GM18867 (cell line): Measurements from ENCODE around the gene SDR39U1.

Source experiments
- ATAC-seq: cut with Tn5 transposase; IDR thresholded peaks from one replicate; pipeline ENCODE4 v1.9.1; 2021; ENCODE audit warnings: mild to moderate bottlenecking, moderate library complexity; ENCODE audit not compliant: unreplicated experiment

Gene SDR39U1

DNA sequence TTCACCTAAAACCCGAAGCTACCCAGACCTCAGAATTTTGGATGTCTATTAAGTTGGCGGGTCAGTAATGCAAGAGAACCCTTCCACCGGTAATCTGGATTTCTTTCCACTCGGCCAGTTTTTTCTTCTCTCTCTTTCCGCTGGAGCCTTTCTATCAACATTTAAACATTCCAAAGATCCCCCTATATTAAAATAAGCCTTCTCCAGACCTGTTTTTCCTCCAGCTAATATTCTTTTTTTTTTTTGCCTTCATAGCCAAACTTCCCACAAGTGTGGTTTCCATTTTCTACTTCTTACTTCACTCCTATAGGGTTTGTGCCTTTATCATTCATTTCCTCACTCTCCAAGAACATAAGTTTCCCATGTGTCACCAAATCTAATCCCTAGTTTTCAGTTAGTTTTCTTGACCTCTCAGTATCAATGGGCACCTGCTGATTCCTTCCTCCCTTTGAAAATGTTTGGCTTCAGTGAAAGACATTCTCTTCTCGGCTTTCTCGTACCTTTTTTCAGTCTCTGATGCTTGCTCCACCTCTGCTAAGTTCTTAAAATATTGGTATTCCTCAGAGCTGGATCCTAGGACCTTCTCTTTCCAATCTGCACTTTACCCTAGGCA, 583 bp upstream of the SDR39U1 start:
- no peak for ATAC-seq

DNA sequence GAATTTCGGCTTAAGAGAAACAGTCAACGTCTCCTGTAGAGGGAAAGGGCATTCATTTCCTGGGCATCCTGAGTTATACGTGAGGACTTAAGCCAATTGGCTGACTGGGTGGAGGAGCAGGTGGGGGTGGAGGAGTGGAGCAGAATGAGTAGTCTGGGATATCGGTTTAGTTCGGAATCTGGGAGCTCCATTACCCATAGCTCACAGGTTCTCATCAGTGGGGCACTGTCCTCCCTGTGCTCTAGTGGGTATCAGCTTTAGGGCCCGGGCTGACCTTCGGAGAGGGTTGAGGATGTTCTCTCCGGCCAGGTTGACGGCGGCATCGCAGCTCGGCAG, 704 bp downstream of the SDR39U1 start:
- no peak for ATAC-seq

DNA sequence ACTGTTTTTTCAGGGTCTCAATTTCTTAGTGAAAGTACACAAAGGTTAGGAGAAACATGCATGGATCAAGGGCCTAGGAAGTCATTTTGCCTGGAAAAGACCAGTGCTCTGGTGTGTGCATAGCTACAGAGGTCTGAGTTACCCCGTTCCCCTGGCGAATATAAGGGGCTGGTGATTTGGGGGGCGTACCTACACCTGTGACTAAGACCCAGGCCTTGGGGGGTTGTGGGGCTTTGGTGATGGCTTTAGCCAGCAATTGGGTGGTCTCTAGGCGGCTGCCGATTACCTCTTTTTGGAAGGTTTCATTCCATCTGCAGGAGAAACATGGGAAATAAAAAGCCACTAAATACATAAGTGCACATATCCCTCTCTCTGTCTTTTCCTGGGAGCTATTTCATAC, 1.1 kb downstream of the SDR39U1 start:
- ATAC-seq, result no peak

DNA sequence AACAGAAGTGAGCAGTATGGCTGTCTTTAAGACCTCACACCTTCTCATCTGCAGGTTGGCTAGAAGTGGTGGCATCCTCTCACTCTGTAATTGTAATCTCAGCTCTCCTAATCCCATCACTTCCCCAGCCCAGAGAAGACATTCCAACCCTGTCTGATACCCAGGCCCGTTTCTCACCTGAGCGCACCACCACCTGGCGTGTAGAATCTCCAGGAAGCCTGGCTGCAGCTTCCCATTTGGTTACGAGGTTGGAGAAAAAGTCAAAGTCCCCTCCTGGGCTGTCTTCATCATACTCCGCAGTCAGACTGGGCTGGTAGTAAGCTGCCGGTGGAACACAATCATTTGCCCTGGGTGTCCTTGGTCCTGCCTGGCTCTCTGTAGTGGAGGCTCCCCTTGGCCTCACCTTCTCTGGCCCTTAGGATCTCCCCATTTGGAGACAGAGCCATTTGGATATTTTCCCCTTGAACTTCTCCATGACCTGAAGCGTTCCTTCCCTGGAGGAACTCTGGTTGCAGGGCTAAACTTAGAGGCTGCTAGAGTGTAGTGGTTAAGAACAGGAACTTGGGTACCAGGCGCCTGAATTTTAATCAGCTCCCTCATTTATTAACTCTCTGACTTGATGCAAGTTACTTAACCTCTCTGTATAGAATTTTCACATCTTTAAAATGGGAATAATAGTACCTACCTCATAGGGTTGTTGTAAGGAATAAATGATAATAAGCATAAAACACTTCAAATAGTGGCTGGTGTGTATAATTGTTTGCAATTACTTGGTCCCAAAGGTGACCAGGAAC, 1.8 kb downstream of the SDR39U1 start:
- no peak for ATAC-seq

DNA sequence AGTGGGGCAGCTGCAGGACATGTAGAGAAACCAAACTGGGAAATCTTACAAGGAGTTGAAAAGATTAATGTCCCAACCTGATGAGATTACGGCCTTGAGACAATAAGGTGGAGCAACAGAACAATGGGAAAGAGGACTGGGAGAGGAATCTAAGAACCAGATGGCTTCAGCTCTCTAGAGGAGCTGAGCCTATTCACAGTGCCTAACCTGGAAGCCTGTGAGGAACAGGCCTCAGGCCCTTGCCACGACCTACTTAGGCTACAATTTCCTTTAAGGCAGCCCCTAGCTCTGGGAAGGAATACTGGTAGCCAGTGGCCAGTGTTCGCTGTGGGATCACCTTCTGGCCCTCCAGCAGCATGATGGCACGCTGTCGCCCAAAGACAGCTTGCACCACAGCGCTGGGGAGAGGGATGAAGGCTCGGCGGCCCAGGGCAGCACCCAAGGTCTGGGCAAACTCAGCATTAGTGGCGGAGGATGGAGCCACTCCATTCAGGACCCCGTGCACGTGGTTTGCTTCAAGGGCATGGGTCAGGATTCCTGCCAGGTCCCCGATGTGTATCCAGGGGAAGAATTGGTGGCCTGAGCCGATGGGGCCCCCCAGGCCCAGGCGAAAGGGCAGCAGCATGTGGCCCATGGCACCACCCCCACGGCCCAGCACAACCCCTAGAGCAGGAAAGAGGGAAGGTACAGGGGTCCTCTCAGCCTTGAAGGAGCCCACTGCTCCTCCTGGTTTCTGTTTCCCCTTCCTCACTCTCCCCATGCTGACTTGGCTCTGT, 2.6 kb downstream of the SDR39U1 start:
- ATAC-seq, result no peak

DNA sequence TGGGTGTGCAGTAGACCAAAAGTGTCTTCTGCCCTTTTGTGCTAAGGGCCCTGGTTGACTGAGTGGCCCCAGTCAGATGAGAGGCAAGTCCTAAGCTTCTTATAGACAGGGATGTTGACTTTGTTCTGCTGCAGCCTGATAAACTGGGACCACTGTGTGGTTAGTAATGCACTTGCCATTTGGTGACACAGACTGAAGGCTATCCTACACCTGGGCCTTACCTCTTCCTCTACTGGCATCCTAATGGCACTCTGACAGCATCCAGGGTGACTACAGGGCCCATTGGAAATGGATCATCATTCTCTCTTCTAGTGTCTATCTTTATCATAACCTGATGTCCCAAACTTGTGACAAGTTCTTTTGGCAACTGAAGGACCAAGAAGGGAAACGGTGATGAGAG, 3.3 kb downstream of the SDR39U1 start:
- no peak for ATAC-seq

DNA sequence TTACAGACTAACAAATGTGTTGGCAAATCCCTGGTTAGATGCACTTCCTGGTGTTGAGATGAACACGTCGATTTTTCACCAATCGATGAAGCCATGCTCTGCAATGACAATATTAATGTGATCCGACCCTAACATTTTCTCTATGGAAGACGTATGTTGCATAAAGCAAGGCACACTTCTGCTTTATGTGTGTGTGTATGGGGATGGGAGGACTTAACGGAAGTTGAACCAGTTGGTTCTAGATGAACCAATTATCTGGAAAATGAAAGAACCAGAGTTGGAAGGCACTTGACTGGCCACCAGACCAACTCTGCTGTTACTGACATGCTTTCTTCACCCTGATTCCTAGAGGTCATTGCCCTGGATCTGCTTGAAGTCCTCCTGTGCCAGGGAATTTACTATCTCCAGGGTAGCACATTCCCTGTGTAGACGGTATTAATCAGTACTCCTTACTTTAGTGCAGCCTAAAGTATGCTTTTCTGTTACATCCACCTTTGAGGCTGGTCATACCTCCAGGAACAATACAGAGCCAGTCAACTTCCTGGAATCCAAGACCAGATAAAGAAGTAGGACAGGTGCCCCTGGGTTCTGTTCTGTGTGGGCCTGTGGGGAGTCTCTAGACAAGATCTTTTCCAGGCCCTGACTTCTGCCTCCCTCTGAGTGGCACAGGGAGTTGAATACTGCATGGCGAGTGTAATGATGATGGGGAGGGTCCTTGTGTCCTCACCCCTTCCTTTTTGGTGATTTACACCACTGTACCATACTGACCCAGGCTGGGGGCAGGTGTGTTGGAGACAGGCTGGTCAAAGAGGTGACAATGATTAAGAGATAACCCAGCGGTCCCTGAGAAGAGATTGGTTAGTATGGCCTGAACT, 4.1 kb downstream of the SDR39U1 start:
- ATAC-seq, result no peak

DNA sequence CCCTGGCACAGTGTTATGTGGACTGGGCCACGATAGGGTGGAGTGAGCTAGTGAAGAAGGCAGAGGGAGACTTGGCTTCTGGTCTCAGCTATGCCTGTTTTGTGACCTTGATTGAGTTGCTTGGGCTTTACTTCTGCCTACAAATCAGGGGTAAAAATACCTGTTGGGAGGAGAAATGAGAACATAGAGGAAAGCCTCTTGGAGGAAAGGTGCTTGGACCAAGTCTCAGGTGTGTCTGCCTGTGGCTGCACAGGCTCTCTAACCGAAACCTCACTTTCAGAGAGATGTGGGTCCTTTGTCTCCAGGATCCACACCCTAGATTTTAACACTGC, 4.9 kb downstream of the SDR39U1 start:
- ATAC-seq, result no peak

DNA sequence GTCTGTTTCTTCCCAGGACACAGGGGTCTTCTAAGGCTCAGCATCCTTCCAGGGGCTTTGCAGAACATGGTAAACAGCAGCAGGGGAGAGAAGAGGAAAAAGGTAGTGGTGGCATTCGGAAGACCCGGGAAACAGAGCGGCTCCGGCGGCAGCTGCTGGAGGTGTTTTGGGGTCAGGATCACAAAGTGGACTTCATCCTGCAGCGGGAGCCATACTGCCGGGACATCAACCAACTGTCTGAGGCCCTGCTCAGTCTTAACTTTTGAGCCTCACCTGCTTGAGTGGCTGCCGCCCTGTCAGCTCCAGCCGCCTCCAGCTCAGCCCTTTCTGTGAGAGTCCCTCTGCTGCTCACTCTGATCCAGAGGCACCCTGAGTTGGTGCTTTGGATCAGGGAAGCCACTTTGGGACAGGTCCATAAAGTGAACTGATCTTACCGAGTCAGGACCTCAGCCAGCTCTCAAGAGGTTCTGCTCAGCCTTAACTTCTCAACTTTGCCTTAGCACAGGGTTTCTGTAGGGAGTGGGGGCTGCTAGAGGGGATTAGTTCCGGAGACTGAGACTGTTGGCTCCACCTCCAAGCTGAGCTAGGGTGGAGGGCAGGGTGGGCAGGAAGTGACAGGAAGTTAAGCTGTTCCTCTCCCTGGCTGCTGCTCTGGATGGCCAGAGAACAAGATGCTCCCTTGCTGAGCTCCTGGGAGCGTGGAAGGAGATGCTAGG, 5.4 kb downstream of the SDR39U1 start:
- ATAC-seq, result no peak

DNA sequence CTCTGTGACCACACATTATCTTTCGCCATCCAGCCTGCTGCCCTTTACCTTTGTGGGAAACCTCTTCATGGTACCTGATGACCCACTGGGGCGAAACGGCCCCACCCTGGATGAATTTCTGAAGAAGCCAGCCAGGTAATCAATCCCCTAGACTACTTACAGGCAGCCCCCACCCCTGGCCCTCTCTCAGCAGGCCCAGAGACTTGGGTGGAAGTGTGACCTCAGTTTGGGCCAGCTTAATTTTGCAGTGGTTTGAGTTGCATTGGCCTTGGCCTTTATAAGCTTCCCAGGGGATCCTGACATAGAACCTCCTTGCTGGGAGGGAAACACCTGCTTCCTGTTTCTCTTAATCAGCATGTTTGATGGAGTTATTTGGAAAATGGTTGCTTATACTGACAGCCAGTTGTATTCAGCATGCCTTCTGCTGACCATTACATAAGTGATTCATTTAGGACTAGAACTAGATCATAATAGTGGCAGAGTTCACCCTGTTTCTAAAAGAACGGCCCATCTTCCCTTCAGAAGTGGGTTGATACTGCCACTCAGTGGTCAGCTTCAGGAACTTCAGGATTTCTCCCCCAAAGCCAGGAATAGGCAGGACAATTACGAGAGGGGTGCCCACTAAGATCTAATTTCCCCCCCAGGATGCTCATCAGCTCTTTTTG, 6.1 kb downstream of the SDR39U1 start:
- ATAC-seq, result peak; percentile 46

DNA sequence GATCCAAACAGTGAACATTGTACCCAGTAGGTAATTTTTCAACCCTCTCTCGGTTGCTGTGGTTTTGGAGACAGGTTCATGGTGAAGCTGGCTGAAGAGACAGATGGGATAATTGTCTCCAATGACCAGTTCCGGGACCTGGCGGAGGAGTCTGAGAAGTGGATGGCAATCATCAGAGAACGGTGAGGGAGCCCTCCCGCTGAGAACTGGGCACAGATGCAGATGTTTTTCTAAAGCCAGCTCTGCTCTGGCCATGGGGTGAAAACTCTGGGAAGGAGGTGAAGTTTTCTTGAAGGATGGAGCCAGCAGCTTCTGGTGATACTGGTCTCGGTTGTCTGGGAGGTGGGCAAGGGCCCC, 6.6 kb downstream of the SDR39U1 start:
- no peak for ATAC-seq

DNA sequence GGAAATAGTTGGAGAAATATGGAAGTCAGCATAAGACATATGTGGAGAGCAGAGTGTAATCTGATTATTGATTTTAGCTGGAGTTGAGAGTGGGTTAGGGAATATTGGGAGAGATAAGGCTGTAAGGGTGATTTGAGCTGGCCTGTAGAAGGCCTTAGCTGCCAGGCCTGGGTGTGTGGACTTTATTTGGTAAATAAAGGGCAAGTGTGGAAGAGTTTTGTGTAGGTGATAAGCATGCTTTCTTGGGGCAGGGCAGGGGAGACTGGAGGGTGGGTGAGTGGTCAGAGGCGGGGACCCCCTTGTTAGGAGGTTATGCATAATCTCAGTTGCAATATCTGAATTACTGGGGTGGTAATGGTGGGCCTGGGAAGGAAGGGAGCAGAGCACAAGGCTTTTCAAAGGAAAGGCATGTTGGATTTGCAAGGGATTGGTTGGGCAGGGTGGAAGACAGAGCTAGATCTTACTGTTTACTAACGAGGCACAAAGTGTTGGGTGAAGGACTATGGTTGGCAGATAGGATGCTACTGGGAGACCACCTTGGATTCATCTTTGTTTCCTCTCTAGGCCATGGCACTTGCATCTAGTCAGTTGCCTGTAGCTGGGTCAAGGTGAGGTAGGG, 7.3 kb downstream of the SDR39U1 start:
- ATAC-seq, result no peak

DNA sequence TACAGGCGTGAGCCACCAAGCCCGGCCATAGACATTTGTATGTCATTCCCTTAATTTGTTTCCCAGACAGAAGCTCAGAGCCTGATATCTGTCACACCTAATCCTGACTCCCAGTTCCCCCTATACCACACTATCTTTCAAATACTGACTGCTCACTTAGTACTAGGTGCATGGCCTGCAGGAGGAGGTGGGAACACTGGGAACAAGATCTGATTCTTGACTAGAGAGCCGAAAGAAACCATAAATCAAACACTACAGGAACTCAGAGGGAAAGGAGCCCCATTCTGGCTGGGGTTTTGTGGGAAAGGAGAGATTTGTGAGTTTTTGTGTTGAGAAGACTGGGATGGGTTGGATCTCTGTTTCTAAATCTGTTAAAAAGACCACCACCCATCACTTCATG, 7.9 kb downstream of the SDR39U1 start:
- no peak for ATAC-seq

DNA sequence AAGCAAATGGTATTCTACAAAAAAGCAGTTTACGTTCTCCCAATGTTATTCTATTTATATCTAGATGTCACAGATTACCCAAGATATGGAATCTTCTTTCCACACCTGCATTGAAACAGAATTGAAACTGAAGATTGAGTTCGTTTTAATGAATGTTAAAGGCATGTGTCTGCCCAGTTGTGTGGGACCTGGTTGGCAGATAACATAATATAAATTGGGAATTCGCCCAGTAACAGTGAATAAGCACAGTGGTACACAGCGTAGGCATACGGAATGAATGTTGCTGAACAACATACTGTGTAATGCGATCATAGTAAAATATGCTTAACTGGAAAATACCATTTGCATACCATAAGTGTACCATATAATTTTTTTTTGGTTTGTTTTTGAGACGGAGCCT, 8.5 kb downstream of the SDR39U1 start:
- ATAC-seq, result no peak

DNA sequence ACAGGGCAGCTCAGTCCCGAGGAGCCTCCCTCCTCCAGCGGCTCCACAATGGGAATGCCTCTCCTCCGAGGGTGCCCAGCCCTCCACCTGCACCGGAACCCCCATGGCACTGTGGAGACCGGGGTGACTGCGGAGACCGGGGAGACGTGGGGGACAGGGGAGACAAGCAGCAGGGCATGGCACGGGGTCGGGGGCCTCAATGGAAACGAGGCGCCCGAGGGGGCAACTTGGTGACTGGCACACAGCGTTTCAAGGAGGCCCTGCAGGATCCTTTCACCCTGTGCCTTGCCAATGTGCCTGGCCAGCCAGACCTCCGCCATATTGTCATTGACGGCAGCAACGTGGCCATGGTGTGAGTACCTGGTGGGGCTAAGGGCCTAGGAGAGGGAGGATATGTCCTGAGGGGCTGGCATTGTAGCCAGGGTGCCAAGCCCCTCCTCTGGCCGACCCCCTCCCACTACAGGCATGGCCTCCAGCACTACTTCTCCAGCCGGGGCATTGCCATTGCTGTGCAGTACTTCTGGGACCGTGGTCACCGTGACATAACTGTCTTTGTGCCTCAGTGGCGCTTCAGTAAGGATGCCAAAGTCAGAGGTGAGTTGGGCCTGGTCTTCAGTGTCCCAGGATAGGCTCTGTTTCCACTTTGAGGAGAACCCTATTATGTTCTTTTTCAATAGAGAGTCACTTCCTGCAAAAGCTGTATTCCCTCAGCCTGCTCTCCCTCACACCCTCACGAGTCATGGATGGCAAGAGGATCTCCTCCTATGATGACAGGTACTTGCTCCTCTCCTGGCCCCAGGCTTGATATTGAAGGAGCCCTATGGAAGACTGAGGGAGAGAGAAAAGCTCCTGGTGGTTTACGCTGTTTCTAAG, 10.1 kb downstream of the SDR39U1 start:
- ATAC-seq, result no peak

DNA sequence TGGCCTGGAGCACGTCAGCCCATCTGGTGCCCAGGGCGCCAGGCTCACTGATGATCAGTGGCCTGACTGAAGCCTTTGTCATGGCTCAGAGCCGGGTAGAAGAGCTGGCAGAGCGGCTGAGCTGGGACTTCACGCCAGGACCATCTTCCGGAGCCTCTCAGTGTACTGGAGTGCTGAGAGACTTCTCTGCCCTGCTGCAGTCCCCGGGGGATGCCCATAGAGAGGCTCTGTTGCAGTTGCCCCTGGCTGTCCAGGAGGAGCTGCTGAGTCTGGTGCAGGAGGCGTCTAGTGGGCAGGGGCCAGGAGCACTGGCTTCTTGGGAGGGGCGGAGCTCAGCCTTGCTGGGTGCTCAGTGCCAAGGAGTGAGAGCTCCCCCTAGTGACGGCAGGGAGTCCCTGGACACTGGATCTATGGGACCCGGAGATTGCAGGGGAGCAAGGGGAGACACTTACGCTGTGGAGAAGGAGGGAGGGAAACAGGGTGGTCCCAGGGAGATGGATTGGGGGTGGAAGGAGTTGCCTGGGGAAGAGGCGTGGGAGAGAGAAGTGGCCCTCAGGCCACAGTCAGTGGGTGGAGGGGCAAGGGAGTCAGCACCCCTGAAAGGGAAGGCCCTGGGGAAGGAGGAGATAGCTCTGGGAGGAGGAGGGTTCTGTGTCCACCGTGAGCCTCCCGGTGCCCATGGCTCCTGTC, 10.9 kb downstream of the SDR39U1 start:
- peak; percentile 55 for ATAC-seq

DNA sequence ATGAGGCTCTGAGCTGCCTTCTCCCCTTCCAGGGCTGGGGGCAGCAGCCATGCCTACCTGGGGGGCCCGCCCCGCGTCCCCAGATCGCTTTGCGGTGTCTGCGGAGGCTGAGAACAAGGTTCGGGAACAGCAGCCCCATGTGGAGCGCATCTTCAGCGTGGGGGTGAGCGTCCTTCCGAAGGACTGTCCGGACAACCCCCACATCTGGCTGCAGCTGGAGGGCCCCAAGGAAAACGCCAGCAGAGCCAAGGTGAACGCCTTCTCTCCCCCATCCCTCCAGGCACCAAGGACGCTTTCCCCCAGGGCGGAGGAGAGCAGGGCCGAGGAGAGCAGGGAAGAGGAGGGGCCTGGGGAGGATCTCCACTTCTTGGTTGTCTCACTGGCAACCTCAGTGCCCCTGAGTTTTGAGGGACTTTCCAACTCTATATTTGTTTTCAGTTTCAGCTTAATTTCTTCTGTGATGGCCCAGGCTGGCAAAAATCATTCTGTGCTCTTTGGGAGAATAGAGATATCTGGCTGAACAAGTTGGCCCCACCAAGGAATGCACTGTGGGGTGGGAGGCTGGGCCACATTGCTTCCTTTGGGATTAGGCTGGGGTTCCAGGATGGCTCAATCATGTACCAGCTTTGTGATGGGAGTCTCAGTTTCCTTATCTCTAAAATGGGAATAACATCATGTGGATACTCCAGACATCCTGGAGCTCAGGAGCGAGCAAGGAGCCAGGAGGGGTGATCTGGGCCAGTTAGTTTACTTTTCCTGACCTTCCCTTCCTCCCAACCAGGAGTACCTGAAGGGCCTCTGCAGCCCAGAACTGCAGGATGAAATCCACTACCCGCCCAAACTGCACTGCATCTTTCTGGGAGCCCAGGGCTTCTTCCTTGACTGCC, 11.7 kb downstream of the SDR39U1 start:
- peak; percentile 34 for ATAC-seq
